Dedifferentiated amniotic fluid mesenchymal stem cell (primary cell): ENCODE results near the gene ZNF784.

Source experiments
- DNase-seq: peaks from one replicate; pipeline ENCODE4 v3.0.0-alpha.2; 2016; ENCODE audit errors: extremely low spot score

Gene ZNF784, protein sequence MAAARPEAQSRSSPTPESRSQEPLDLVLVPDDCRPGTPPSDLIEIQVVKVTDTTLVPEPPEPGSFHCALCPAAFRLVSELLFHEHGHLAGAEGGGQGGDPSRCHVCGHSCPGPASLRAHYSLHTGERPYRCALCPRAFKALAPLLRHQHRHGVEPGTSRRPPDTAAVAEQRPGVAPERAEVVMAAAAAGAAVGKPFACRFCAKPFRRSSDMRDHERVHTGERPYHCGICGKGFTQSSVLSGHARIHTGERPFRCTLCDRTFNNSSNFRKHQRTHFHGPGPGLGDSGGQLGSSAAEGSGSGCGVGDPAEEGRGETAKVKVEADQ

DNA sequence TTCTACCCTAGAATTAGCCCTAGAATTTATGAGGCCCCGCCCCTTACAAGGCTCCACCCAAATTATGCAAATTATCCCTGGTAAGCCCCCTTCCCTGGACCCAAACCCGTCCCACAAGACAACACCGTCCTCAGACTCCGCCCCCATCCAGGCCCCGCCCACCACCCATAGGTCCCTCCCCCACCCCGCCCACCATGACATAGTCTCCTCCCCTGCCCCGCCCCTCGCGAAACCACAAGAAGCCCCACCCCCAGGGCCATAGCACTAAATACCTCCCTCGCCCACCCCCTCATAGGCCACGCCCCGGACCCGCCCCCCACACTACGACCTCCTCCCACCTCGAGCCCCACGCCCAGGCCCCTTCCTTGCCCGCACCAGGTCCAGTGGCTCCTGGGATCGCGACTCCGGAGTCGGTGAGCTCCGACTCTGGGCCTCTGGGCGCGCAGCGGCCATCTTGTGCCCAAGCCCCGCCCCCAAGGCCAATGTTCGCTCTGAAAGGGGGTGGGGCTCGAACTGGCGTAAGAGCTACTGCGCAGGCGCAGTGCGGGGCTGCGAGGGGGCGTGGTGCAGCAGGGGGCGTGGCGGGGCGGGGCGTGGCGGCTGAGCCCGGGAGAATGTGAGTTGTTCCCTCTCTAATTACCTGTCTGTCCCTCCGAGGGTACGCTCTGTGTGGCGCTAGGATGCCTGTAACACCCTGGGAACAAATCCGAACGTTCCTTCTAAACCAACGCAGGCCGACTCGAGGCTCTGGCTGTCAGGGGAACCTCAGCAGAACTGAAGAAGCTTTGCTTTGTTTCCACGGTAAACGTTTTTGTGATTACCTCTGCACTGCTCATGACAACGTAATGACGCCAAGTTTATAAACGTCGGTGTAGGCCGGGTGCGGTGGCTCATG lies at the start of gene ZNF784:
Gene ZNF784, minus strand, starts transcription at position 458 of the 895 bp plus-strand sequence. Its CDS starts 5 bp downstream, at position 453.
- peak; percentile 93 for DNase-seq

DNA sequence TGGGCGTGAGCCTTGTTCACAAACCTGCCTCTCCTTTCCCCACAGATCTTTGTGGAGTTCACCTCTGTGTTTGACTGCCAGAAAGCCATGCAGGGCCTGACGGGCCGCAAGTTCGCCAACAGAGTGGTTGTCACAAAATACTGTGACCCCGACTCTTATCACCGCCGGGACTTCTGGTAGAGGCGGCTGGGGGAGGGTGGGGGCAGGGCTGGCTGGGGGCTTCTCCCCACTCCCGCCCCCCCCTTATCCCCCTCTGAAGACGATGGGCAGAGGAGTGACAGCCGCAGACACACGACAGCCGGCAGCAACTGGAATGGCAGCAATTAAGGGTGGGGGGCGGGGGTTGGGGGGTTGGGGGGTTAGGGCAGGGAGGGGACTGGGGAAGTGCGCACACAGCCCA lies 49.5 kb upstream of the ZNF784 start:
- no peak for DNase-seq

DNA sequence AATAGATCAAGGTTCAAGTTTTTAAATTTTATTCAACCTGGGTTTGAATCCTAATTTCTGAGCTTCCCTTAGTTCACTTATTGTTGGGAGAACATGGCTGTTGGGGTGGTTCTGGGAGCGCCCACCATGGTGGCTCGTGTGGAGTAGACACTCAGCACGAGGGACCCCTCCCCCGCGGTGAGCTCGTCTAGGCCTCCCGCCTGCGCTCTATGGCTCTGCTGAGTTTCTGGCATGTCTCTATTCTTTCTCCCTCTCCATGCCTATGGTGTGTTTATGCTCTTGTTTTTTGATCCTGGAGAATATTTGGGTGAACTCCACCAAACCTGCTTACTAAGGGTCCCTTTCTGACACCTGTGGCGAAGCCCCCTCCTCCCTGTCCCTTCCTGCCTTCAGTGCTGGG lies 49.1 kb upstream of the ZNF784 start:
- DNase-seq: no peak

DNA sequence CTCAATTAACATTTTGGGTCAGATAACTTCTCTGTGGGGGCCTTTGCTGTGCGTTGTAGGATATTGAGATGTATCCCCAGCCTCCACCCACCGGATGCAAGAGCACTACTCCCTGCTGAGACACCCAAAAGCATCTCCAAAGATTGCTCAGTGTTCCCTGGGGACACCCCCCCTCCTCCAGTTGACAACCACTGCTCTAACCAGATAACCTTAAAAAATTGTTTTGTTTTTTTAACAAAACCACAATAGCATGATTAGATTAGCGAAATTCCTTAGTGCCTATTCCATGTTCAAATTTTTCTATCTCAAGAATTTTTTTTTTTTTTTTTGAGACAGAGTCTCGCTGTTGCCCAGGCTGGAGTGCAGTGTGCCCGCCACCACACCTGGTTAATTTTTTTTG lies 48.1 kb upstream of the ZNF784 start:
- DNase-seq: no peak

DNA sequence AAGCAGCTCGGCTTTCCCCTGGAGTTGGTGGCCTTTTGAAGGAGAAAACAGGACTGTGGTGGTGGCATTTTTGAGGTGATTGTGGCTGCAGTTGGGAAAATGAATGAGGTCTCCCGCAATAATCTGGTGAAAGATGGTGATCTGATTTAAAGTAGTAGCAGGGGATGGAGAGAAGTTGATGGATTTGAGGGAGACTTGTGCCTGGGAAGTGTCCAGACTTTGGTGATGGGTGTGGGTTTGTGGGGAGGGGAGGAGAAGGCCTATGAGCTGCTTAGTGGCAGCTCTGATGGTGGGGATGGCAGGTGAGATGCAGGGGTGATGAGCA lies 46.6 kb upstream of the ZNF784 start:
- no peak for DNase-seq

DNA sequence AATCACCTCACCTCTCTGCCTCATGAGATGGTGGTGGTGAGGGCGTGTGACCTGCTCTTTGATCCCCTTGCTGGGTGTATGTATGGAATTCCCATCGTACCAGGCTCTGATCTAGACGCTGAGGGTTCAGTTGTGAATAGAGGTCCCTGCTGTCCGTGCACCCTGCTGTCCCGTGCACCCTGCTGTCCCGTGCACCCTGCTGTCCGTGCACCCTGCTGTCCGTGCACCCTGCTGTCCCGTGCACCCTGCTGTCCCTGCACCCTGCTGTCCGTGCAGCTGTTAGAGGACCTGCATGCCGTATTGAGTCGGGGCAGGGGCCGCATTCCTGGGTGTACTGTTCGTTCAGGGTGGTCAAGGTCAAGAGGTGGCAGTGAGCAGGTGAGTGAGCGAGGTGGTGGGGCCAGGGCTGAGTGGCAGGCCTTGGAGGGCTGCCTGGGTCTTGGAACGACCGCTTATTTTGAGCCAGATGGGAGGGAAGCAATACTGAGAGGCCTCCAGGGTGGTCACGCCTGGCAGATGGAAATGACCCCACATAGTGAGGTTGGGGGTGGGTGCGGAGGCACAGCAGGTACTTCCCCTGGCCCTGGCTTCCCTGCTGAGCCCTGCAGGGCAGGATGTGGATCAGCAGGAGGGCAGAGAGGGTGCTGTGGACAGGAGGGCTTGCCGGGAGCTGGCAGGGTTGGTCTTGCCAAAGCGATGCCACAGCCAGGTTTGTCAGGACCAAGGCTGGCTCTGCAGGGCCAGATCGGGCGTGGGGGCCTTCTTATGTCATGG lies 46.1 kb upstream of the ZNF784 start:
- DNase-seq: no peak

DNA sequence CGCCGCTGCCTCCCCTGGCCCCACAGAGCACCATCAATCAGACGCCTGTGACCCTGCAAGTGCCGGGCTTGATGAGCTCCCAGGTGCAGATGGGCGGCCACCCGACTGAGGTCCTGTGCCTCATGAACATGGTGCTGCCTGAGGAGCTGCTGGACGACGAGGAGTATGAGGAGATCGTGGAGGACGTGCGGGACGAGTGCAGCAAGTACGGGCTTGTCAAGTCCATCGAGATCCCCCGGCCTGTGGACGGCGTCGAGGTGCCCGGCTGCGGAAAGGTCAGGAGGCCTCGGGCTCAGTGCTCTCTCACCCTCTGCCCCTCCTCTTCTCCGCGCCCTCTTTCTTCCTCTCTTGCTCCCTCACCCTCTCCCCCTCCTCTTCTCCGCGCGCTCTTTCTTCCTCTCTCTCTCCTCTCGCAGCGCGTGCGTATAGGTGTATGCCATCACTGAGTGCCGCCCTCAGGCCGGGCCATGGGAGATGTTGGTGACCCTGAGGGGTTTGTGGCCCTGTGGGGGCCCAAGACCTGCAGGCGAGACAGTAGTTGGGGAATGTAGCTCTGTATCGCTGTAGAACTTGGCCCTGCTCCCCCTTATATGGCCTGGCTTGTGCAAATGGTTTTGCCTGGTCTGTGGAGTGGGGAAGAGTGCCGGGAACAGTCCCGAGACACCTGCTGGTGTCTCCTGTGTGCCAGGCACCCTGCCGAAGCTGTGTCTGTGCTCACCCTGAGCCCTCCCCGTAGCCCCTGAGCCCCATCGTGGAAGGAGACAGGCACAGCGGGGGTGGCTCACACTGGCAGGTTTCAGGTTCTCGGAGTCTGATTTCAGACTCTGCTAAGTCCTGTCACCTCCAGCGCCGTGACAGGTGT lies 45.3 kb upstream of the ZNF784 start:
- no peak for DNase-seq

DNA sequence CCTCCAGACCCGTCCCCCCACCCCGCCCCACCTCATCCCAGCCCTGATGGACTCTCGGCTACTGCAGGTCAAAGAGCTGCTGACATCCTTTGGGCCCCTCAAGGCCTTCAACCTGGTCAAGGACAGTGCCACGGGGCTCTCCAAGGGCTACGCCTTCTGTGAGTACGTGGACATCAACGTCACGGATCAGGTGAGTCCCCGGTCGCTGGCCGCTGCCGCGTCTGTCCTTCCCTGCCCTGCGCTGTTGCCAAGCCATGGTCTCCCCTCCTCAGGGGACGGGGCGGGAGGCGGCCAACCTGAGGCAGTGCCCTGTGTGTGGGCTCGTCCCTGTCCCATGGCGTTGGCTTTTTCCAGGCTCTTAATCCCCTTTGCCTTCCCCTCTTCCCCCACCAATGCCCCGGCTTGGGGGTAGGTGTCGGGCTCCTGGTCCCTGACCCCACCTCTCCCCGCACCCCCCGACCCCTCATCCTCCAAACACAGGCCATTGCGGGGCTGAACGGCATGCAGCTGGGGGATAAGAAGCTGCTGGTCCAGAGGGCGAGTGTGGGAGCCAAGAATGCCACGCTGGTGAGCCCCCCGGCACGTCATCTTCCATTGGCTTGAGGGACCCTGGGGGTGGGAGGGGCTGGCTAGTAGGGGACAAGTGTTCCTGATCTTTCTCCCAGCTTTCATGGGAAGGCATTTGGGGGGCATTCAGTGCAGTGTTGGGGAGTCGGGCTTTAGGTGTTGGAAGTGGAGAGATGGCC lies 44.4 kb upstream of the ZNF784 start:
- no peak for DNase-seq

DNA sequence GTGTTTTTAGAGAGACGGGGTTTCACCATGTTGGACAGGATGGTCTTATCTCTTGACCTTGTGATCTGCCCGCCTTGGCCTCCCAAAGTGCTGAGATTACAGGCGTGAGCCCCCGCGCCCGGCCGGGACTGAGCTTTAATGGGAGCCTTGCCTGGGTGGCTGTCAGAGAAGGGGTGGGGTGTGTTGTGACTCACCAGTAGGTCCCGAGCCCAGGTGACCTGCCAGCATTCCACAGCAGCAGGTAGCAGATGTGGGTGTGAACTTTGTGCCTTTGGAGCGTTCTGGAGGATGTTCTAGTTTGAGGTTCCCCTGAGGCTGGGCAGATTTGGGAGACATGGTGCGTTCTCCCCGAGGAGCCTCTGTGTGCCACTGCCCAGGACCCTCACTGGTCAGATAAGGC lies 43.6 kb upstream of the ZNF784 start:
- DNase-seq: no peak

DNA sequence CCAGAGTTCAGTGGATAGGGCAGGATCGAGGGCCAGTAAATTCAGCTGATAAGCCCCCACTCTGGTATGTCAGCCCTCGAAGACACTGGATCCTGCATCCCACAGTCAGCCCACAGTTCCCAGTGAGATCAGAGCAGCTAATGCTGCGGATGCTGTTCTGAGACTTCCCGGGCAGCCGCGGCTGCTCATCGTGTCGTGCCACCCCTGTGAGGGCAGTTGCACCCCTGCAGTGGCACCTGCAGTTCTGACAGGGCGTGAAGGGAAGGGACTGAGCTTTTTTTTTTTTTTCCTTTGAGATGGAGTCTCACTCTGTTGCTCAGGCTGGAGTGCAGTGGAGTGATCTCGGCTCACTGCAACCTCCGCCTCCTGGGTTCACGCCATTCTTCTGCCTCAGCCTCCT lies 43.1 kb upstream of the ZNF784 start:
- DNase-seq: no peak

DNA sequence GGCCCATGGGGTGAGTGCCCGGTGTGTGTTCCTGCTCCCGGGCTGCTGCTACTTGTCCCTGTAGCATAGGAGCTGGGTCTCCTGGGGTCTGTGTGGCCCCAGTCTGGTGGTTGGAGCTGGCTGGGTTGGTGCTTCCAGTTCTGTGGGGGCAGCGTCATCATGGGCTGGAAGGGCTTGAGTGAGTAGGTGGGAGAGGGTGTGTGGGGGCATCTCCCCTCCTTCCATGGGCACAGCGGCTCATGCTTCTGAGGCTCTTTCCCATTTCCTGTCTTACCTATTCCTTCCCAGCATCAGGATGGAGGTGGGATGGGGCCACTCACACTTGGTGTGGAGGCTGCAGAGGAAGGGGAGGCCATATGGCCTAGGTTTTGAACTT lies 42.6 kb upstream of the ZNF784 start:
- DNase-seq: no peak

DNA sequence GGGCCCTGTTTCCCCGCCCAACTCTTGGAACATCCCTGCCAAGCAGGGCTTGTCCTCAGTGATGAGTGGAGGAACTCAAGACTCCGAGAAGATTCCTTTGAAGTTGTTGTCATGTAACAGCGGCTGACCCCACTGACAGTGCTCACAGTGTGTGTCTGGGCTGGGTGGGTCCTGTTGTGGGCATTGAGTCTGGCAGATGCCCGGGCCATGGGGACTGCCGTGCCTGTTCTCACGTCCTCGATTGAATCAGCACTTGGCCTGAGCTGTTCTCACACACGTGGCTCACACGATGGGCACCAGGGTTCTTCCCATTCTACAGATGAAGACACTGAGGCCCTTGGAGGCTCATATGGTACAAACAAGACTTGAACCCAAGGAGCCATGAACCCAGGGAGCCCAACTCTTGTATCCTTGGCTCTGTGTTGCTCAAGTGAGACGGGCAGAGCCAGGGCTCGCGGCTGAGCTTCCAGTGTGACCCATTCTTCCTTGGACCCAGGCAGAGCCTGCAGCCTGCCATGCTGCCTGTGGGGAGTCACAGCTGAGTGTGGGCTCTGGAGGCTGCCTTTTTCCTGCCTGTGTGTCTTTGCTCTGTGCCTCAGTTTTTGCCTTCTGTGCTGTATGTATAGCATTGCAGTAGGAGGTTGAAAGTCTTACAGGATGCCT lies 42.1 kb upstream of the ZNF784 start:
- no peak for DNase-seq

DNA sequence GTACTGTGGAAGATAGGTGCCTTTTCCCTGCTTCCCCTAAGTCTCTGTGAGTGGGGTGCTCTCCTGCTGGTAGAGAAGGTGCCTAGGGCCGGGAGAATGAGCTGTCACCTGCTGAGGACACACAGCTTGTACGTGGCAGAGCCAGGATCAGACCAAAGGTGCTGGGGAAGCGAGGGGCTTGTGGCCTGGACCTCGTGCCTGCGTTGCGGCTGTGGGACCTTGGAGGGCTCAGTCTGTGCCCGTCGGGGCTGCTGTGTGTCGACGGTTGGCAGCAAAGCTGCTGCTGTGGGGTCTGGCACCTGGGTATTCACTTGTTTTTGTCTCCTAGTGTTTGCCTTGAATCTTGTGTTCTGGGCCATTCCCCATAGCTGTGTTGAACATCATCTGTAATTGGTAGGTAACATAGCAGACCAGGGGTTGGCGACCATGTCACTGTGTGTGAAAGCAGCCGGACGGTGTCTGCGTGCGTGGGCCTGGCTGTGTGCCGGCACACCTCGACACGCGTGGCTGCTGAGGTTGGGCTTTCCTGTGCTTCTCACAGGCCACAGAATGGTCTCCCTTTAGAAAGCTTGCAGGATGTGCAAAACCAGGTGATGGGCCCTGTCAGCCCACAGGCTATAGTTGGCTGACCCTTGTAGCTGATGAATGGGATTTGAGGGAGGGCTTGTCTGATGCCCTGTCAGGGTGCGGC lies 39.6 kb upstream of the ZNF784 start:
- DNase-seq: no peak

DNA sequence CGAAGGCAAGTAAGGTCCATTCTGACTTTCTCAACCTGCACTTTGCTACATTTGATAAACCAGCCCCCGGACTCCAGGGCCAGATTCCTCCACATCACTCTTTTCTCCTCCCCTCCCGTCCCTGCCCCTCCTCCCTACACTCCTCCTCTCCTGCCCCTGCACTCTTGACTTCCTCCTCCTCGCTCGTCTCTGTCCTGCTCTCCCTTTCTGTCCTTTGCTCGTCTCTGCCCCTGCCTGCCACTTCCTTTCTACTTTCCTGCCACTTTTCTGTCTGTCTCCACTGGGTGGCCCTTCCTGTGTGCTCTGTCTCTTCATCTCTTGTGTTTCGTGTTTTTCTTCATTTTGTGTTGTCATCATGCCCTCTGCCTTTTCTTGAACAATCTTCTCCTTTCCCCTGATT lies 37.5 kb upstream of the ZNF784 start:
- DNase-seq: no peak

DNA sequence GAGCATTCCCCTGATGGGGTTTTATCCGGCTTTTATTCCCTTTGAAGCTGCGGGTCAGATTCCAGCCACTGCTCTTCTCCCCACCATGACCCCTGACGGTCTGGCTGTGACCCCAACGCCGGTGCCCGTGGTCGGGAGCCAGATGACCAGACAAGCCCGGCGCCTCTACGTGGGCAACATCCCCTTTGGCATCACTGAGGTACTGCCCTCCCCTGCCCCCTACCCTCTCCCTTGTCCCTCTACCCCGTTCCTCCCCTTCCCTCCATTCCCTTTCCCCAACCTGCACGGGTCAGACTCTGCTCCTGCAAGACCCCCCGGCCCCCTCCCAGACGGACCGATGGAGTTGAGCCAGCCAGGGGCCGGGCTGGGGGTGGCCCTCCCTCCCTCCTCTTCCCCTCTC lies 36.6 kb upstream of the ZNF784 start:
- DNase-seq: no peak

DNA sequence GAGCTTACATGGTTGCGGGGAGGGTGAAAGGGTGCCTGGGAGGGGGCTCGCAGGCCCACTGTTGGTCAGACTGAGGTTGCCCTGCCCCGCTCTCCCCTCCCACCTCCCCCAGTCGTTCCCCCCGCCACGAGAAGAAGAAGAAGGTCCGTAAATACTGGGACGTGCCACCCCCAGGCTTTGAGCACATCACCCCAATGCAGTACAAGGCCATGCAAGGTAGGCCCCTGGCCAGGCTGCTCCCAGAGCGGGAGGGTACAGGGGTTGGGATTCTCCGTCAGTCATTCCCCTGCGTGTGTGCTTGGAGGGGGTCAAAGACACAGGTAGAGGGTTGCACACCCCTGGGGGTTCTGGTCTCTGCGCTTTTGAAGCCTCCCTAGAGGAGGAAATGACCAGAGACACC lies 36.0 kb upstream of the ZNF784 start:
- DNase-seq: no peak

DNA sequence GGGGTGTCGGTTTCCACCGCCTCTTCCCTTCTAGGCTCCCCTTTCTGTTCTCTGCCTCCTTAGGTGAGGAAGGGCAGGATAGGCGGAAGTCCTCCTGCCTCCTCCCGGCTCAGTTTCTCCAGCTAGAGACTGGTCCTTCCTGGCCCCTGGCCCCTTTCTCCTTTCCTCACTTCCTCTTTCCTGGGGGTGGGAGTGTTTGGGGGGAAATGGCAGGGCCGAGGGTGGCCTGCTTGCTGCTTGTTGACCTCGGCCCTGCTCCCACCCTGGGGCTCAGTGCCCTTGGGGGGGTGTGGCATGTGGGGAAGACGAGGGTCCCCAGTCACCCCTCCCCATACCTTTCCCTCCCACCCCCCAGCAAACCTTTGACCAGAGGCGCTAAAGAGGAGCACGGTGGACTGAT lies 35.5 kb upstream of the ZNF784 start:
- no peak for DNase-seq

DNA sequence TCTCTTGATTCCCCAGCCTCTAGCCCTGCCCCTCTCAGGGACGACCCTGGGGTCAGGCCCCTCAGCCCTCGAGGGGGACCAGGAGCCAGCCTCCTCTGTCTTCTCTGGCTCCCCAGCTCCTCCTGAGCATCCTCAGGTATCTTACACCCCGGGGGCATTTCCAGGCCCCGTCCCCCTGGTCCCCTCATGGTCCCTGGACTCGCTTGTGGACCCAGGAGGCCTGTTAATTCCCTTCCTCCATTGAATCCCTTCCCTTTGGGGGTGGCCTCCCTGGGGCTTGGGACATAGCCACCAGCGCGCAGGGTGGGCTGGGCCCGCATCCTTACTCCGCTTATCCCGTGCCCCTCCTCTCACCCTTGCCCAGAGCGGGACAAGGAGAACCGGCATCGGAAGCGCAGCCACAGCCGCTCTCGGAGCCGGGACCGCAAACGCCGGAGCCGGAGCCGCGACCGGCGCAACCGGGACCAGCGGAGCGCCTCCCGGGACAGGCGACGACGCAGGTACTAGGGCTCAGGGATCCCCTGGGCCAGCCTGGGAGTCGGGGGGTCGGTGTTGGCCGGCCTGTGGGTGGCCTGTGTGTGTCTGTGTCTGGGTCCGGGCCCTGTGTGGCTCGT lies 34.6 kb upstream of the ZNF784 start:
- DNase-seq: no peak

DNA sequence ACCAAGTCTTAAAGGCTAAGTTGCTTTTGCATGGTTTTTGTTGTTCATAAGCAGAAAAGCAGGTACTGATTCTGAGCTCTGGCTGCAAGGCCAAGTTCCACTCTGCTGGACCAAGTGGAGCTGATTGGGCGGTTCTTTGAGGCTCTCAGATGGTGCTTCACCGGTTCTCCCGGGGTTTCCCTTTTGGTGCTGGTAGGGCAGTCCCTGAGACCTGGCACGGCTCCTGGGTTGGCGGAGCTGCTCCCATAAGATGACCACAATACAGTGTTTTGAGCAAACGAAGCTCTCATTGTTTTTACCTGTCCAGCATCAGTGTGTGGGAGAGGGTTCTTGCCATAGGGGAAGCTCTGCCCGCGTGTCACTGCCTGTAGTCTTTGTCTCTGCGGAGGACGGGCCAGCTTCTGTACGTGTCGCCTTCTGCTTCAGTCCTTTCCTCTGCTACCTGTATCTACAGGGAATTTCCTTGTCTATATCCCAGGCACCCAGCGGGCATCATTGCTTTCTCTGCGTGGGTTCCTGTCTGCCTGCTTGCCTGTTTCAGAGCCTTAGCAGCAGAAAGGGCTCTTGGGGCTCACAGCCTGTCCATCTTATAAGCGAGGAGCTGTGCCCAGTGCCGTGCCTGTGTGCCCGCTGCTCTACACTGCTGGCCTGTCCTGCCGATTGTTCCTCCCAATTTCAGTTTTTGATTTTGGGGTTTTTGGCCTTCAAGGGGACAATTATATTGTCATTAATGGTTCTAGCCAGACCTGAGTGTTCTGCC lies 32.8 kb upstream of the ZNF784 start:
- DNase-seq: no peak
